NCI-H1048 (cell line): ENCODE data around the gene RRP15.

Experiments
- DNase-seq: peaks from one replicate; lab custom pipeline; 2025; lab: John Stamatoyannopoulos, UW

Gene RRP15

DNA sequence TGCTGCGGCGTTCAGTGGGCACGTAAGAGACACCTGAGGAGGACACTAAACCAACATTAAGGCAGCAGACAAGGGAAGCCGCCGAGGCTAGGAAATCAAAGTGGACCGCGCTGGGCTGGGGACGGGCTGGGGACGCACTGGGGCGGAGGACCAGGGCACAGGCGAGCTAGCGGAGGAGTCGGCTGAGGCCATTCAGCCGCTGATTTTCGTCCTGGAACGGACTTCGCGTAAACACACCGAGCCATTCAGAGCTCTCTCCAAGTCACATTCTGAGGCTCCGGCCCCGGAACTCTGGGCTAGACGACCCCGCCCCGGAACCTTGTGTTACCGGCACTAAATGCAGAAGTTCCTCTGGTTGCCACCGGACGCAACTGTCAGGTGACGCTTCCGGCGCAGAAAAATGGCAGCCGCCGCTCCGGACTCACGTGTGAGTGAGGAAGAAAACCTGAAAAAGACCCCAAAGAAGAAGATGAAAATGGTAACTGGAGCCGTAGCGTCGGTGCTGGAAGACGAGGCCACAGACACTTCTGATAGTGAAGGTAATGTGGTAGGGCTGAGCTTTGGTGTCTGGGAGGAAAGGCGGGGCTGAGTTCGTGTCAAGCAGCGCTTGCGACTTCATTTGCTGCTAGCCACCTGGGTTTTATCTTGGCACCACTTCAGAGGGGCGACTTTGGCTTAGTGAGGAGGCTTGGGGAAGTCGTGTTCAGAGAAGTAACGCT is at the start of gene RRP15:
Gene RRP15, plus strand, starts transcription at position 377 of the 719 bp plus-strand sequence. Its CDS starts 24 bp downstream, at position 401.
- peak; percentile 90 for DNase-seq

GRCh38 chr1:218242171-218242570 is 42.9 kb upstream of the RRP15 start:
- no peak for DNase-seq

DNA sequence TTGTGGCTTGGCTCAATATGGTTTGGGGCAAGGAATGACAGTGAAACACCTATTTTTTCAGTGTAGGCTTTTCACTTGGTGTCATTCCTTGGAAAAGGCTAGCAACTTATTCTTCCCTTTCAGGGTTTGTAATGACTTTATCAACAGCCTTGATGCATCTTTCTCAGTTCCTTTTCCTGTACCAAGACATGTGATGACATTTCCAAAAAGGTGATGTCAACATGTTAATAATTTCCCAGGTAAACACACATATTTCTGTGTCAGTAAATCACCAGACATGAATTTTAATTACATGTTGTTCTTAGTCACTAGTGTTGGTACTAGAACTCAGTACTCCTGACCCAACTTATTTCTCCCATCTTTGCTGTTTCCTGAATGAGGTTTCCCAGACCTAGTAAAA is 37.8 kb upstream of the RRP15 start:
- DNase-seq, result no peak

DNA sequence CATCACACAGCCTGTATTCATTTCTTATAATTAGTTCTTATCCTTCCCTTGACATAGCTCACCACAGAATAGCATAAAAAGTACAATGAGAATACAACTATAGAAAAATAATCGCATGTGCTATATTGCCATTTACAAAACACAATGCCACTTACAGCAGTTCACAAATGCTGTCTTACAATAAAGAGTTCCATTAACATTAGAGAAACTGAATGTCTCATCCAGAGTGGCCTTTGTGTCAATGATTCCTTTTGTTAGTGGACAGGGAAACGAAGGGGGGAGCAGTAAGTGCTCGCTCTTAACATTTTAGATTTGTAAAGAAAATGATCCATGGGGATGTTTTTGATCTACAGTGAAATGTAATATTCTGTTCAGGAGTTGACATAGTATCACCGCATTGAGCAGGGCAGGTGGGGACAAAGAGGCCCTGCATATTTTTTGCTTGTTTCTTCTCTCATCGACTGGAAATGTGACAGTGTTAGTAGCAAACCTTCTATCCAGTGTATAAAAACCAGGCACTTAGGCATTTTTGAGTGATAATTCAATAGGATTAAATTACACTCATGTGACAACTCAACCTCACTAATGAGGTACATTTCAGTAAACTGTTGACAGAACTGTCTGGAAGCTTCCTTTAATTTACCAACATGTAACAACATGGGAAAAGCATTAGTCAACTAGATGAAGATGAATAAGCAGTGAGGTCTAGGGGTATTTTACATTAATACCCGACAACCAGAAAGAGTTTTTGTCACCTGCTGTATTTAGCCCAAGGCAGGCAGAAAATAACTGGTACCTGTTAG is 35.6 kb upstream of the RRP15 start:
- no peak for DNase-seq

- no peak for DNase-seq
These were observed 34.6 kb upstream of the RRP15 start for GRCh38 chr1:218250492-218250891.

DNA sequence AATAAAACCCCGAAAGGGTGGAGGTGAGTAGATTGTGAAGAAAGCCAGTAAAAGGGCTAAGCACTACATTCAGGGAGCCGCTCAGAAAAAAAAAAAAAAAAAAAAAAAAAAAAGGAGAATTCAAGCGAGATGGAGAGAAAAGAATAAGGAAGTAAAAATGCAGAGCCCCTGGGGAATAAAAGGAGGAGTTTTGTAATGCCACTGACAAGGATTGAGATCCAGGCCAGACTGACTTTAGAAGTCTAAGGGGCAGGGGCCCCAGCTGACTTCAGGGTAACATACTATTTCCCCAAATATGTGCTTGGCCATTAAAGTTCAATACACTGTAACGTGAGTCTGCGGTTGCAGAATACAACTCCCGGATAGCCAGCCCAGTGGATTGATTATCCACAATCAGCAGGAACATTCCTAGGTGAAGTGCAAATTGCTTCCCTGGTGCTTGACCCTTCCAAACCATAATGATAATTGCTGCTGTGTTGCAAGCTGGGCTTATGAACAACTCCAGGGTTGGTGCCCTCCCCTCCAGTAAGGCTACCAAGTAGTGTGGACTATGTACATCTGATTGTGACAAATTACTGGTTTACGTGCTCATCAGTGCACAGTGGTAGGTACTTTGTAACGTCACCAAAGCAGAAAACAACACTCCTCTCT is 30.7 kb upstream of the RRP15 start:
- DNase-seq, result no peak

DNA sequence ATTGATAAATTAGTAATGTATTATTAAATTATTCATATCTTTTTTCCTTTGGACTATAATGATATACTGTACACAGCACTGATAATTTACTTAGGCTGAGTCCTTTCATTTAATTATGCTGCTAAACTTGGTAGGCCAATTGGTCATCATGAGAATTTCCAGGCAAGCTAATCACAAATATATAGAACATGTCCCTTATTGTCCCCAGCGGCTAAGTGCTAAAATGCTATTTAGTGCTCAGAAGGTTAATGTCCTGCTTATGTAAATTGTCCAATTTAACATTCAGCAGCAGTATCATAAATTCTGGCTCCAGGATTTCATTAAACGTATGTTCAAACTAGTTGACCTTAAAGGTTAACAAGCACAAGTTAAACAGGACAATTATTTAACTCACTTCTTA is 30.0 kb upstream of the RRP15 start:
- DNase-seq, result no peak

DNA sequence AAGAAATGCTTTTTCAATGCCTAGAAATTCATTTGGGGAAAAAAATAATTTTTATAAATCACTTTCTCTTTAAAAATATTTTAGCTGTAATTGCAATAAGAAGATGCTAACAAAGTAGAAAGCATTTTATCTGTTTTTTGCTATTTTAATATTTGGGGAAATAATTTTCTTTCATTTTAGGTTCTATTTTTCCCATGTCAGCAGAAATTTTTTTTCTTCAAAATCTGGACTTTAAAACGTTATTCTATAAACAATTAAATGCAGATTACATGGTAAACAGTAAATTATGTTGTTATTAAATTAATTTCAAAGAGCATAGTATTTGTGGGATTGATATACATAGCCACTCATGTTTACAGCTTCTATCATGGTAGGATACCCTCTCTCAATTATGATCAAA is 27.7 kb upstream of the RRP15 start:
- no peak for DNase-seq

- no peak for DNase-seq
These were observed 27.1 kb upstream of the RRP15 start for GRCh38 chr1:218257971-218258370.

DNA sequence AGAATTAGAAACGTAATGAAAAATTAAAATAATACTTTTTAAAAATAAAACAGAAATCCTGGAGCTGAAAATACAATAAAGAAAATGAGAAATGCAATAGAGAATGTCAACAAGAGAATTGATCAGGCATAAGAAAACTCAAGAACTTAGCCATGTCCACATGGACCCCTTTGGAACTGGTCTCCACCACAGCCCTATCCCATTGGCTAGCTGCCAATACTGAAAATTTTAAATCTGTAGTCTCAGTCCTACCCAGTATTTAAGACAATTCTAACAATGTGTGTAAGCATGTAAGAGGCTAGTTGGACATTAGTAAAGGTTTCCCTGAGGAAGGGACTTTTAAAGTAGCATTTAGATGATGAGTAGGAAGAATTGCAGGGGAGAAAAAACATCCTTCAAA is 25.8 kb upstream of the RRP15 start:
- DNase-seq, result no peak

DNA sequence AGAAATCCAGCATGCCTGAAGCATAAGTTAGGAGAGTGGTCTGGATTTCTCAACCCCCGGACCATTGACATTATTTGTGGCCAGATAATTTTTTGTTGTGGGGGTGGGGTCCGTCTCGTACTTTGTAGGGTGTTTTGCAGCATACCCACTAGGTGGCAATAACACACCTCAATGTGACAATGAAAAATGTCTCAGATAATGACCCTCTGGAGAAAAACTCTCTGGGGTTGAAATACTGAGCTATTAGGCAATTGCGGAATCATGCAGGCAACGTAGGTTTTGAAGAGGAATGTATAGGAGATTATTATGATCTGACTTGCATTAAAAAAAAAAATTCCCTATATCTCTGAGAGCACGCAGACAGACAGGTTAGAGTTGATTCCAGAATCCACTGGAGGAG is 25.3 kb upstream of the RRP15 start:
- no peak for DNase-seq

GRCh38 chr1:218262259-218262658 is 22.8 kb upstream of the RRP15 start:
- DNase-seq, result no peak

- no peak for DNase-seq
These were observed 18.7 kb upstream of the RRP15 start for GRCh38 chr1:218266356-218266755.

DNA sequence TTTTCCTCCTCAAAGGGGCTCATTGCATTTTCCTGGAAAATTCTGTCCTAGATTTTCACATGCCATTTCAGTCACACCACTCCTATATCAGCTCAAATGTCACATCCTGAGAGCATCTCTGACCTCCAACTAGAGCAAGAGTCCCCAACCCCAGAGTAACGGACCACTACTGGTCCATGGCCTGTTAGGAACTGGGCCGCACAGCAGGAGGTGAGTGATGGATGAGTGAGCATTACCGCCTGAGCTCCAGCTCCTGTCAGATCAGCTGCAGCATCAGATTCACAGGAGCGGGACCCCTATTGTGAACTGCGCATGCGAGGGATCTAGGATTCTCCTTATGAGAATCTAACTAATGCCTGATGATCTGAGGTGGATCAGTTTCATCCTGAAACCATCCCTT is 12.7 kb upstream of the RRP15 start:
- DNase-seq, result no peak

DNA sequence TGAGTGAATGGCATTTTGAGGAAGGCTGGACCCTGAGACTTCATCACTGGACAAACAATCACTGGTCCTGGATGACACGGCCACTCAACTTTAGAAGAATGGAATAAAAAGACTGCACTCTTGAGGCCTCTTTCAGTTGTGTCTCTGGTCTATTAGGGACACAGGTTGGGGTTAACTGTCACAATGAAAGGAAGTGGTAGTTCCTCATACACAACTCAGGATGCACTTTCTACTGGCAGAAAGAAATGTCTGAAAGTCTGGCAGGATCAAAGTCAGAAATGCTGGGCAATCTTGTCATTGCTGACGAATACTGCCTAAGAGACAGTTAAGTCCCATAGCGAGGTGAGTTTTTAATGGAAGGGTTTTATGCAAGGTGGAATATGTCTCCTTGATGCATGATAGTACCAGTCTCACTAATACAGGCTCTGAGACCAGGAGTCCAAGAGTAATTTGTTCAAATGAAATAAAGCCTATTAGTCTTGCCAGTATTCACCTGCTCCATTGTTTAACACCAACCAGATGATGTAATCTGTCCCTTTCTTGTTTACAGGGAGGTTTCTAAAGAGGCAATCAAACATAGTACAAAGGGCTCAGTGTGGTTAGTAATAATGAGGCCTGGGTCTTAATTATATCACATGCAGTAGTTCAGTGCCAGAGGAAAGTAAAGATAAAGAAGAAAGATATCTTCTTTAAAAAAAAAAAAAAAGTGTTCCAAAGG is 11.2 kb upstream of the RRP15 start:
- no peak for DNase-seq

- no peak for DNase-seq
These were observed 10.6 kb upstream of the RRP15 start for GRCh38 chr1:218274511-218274910.

DNA sequence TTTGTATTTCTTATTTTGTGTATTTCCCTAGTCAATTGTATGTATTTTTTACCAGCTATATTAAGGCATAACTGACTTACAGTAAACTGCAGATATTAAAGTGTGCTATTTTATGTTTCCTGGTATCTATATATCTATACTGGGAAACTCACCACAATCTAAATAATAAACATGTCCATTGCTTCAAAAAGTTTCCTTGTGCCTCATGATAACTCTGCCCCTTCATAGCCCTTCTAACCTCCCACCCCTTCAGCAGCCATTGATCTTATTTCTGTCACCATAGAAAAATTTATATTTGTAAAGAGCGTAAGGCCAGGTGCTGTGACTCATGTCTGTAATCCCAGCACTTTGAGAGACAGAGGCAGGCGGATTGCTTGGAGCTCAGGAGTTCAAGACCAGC is 9.3 kb upstream of the RRP15 start:
- DNase-seq, result no peak

- DNase-seq, result no peak
These were observed 3.8 kb upstream of the RRP15 start for GRCh38 chr1:218281285-218281684.

- DNase-seq, result no peak
These were observed 646 bp upstream of the RRP15 start for GRCh38 chr1:218284377-218284916.

DNA sequence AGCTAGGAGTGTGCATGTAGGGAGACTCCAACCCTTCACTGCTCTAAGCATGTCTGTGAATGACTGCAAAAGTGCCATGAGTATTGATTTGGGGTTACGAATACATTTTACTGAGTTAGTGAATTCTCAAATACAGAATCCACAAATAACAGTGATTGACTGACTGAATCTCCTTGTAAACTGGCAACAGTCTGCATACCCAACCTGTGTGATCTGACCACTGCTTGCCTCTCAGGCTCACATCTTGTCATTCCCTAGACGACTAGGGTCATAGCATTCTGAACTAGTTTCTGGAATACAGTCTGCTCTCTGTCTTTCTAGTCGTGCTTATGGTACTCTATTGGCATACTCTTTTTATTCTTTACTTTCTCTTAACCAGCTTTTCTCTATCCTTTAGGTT is 7.4 kb downstream of the RRP15 start:
- DNase-seq, result no peak

DNA sequence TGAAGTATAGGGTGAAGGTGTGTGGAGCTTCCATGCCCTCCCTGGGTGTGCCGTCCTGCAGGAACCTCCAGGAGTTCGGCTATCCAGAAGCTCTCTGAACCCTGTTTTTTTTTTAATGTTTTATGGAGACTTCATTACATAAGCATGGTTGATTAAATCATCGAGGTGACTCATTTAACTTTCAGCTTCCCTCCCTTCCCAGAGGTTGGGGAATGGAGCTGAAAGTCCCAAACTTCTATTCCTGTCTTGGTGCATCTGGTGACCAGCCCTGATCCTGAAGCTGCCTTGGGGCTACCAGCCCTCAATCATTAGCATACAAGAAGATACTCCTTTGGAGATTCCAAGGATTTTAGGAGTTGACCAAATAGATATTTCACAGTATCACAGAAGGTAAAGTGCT is 9.5 kb downstream of the RRP15 start:
- no peak for DNase-seq

- no peak for DNase-seq
These were observed 11.1 kb downstream of the RRP15 start for GRCh38 chr1:218296162-218296561.
